ENCODE data around the gene ARID1A.

ARID1A gene

GRCh38 chr1:26727476-26727875 is 31.7 kb downstream of the ARID1A start:
- DNase-seq (ENCODE audit: low read depth, low spot score) = no peak

GRCh38 chr1:26728645-26729044 is 32.8 kb downstream of the ARID1A start:
- no peak for DNase-seq (ENCODE audit: low read depth, low spot score)

DNA sequence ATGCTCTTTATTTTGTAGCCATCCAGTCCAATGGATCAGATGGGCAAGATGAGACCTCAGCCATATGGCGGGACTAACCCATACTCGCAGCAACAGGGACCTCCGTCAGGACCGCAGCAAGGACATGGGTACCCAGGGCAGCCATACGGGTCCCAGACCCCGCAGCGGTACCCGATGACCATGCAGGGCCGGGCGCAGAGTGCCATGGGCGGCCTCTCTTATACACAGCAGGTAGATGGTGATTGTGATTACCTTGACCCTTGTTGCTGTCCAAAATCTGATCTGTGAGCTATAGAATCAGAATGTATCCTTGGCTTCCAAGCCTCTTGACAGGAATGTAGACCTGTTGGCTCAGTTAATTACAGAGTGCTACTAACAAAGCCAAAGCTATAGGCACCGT is 33.8 kb downstream of the ARID1A start:
- no peak for DNase-seq (ENCODE audit: low read depth, low spot score)

DNA sequence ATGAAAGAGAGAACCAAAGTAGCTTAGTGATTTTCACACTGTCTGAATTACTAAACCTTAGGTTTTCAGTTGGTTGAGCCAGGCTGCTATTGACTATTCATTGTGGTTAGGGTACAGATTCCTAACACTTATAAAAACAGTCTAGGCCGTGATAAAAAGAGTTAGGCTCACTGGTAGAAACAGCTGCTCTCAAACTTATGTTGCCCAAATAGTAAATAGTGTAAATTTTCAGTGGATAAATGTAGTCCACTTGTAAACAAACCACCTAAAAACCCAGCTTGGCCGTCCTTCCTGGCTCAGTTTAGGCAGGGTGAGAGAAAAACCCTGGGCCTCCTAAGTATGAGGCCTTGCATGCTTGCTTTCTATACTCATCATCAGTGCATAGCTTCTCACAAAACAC is 34.9 kb downstream of the ARID1A start:
- DNase-seq (ENCODE audit: low read depth, low spot score) = no peak

GRCh38 chr1:26731233-26731902 is 35.6 kb downstream of the ARID1A start:
- DNase-seq (ENCODE audit: low read depth, low spot score) = no peak

DNA sequence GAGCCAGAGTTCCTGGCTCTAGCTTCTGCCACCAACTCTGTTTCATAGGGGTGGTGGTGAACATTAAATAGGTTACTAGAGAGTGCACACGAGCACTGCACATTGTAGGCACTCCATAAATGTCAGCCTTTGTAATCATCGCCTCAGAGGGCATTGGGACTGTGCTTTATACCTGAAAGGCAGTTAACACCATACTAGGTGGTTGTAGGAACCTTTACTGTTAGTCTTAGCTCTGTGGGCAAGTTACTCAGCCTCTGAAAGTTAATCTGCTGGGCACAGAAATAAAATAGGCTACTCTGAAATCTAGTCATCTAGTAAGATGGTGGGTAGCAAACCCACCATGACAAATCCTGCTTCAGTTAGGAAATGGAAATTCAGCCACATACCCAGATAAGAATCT is 37.6 kb downstream of the ARID1A start:
- DNase-seq (ENCODE audit: low read depth, low spot score) = no peak

DNA sequence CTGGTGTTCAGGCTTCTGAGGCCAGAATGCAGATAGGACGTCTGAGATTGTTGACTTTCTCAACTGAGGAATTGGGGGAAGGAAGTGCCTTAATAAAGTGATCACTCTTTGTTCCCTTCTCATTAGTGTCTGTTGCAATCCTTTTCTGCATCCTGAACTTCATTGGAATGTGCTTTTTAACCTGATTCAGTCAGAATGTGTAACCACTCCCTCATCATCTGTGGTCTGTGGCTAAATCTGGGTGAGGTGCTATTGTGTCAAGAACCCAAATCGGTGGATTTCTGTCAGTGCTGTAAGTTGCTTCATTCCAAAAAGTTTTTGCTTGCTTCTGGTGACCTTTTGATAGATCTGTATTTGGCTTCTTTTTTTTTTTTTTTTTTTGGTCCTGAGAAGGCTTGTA is 38.2 kb downstream of the ARID1A start:
- no peak for DNase-seq (ENCODE audit: low read depth, low spot score)

DNA sequence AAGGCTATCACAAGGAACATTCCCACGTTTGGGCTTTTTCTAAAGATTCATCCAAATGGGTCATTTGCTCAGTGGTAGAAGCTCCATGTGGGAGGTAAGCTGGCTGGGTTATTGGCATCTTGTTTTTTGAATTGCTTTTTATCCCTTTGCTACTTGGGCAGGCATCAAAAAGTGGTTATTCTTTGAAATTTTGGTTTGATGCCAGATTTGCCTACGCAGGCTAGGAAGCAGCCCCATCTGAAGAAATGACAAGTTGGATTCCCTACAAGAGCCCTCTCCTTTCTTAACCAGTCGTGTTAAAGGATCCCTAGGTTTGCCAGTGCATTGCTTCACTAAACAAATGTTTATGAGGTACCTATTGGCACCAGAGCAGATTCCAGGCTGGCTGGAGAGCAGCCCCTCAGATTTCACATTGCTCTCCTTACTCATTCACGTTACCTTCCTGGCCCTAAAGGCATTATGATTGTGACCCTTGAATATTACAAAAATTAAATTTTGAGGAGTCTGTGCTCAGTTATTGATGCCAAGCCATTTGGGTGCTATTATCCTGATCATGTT is 38.8 kb downstream of the ARID1A start:
- DNase-seq (ENCODE audit: low read depth, low spot score) = no peak

- DNase-seq (ENCODE audit: low read depth, low spot score) = no peak
Measured at GRCh38 chr1:26739329-26739914, 43.6 kb downstream of the ARID1A start.

DNA sequence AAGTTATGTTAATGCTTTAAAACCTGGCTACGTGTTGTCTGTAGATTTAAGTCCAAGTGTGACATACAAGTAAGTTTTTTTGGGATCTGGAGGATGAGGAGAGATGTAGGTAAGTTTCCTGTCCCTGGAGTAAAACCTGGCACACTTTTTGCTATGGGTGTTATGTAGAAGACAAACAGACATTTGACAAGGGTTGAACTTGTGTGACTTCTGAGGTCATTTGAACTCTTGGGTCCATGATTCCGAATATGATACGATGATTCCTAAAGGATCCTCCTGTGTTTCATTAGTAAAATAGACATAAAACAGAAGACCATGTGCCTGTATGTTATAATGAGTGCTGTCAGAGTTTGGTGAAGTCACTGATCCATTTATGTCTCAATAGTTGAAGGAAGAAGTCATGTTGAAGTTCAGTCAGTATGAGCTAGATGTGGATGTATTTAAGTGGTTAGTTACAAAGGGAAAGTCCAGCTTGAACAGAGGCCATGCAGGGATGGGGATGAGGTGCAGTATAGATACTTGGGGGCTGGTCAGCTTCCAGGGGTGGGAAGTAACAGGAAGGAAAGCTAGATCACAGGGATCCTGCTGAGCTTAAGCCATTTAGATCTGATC is 44.3 kb downstream of the ARID1A start:
- no peak for DNase-seq (ENCODE audit: low read depth, low spot score)

DNA sequence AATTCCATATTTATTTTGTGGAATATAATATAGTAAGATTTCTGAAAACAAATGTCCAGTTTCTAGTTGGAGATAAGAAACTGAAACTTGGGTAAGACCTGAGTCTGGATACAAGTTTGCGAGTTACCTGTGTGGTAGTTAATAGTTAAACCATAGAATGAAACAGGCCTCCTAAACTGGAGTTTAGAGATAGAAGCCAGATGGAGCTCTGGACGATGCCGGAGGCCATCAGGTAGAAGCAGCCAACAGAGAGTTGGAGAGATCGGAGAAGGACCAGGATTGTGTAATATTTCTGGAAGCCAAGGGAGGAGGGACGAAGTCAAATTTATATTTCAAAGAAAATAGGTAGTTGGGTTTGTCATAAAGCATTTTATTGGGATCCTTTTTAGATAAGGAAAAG is 45.1 kb downstream of the ARID1A start:
- DNase-seq (ENCODE audit: low read depth, low spot score) = no peak

DNA sequence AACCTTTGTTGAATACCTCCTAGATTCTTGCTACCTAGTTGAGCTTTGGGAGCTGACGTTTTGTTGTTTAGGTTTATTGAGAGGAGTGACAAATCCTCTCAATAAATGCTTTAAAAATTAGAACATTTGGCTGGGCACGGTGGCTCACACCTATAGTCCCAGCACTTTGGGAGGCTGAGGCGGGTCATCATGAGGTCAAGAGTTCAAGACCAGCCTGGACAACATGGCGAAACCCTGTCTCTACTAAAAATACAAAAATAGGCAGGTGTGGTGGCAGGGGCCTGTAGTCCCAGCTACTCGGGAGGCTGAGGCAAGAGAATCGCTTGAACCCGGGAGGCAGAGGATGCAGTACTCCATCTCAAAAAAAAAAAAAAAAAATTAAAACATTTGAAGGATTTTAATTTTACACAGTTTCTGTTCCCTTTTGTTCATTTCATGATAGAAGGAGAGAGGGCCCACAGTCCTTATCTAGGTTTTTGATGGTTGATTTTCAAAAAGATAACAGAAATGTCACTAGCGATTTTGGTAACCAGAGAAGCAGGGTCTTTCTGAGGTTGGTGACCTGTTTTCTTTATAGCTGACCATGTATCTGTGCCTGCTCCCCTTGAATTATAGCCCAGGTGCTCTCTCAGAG is 47.7 kb downstream of the ARID1A start:
- no peak for DNase-seq (ENCODE audit: low read depth, low spot score)

DNA sequence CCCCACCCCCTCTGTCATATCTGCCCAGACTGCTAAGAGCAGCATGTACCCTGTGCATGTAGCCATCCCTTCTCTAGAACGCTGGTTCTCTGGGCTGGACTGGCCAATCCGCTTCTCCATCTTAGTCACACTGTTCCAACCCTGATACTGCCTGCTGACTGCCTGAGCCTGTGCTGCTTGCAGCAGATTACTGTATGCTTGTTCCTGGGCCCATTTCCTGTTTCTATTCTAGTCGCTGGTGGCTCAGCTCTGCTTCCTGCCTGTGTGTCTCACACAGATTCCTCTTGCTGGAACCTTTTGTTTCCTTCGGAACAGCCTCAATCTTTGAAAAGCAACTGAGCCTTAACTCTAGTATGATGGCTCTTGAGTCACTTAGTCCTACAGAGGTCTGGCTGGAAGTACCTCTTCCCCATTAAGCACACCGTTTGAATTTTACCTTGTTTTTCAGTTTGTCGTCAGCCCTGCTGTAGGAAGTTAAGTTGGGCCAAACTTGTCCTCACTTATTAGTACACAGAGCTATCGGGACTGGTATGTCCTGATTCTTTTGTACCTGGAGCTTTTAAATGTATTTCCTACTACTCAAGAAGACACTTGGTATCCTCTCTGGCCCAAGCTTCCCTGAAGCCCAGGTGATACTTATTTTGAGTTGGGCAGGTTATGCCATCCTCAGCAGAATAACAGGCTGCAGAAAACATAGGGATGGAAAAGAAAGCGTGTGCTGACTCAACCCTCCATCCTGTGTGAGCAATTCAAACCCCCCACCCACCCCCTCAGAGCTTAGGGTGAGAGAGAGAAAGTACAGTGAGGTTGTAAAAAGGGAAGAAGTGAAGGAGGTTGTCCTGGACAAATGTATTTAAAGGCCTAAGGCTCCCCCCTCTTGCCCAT is 48.5 kb downstream of the ARID1A start:
- DNase-seq (ENCODE audit: low read depth, low spot score) = peak; percentile 47

- no peak for DNase-seq (ENCODE audit: low read depth, low spot score)
Measured at GRCh38 chr1:26745191-26745590, 49.4 kb downstream of the ARID1A start.

GRCh38 chr1:26747048-26747447 is 51.2 kb downstream of the ARID1A start:
- DNase-seq (ENCODE audit: low read depth, low spot score) = no peak

- DNase-seq (ENCODE audit: low read depth, low spot score) = no peak
Measured at GRCh38 chr1:26748351-26748750, 52.5 kb downstream of the ARID1A start.

- no peak for DNase-seq (ENCODE audit: low read depth, low spot score)
Measured at GRCh38 chr1:26749458-26749857, 53.6 kb downstream of the ARID1A start.

- no peak for DNase-seq (ENCODE audit: low read depth, low spot score)
Measured at GRCh38 chr1:26750428-26750827, 54.6 kb downstream of the ARID1A start.

- no peak for DNase-seq (ENCODE audit: low read depth, low spot score)
Measured at GRCh38 chr1:26752519-26752918, 56.7 kb downstream of the ARID1A start.

DNA sequence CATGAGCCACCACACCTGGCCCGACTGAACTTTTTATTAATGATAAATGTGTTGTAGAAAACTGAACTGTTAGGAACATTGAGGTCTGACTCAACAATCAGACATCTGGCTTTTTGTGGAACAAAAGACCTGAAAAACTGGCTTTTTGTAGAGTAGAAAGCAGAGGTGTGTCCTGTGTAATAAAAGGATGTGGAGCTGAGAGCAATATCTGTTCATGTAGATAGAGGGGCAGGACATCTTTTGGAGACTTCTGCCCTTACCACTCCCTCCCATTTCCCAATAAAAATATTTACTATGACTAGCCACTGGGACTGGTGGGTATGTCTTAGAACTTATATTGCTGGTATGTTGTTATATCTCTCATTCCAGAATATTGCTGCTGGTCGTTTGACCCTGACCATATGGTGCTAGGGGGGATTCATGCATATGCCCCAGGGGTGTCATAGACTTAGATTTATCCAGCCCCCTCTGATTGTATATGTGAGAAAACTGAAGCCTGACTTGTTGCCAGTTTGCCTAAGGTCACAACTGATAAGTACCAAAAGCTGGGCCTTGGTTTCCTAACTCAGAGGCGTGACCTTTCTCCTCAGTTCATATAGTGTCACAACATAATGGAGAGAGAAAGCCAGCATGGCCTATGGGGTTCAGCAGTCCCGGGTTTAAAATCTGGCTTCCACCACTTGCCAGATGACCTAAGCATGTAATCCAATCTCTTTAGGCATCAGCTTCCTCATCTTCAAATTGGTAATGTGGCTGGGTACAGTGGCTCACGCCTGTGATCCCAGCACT is 58.5 kb downstream of the ARID1A start:
- no peak for DNase-seq (ENCODE audit: low read depth, low spot score)

GRCh38 chr1:26758358-26758757 is 62.5 kb downstream of the ARID1A start:
- no peak for DNase-seq (ENCODE audit: low read depth, low spot score)

Measured in brain pericyte (primary cell).